AG04450 (cell line): ENCODE data around the gene ZNRF4. TPM values are rescaled to one million over a fixed set of nuclear protein-coding genes. Genes with fewer than 3 reads are reported as not detected.

ENCODE experiments used
- CTCF ChIA-PET: fragments of 300-600, 350-600 bp; formaldehyde crosslinking; extraction: SDS; loops from one replicate; lab custom pipeline; 2022; ENCODE audit warnings: antibody characterized with exemption, inconsistent platforms; lab: Charles Lee
- POLR2A ChIA-PET: fragments of 350-600 bp; formaldehyde crosslinking; extraction: SDS; loops from one replicate; lab custom pipeline; 2021; ENCODE audit warnings: antibody characterized with exemption, inconsistent platforms; lab: Yijun Ruan, JAX
- DNase-seq: peaks from one replicate; pipeline ENCODE4 v3.0.0-alpha.2; 2011; ENCODE audit warnings: low read depth, low spot score
- H3K27ac ChIP-seq: one replicate; pipeline ENCODE4 v1.5.1; 2012; ENCODE audit warnings: low read depth, low read length, control low read depth
- H3K27me3 ChIP-seq: one replicate; pipeline ENCODE4 v1.6.0; 2012; ENCODE audit warnings: low read length; ENCODE audit not compliant: control insufficient read depth, insufficient read depth
- H3K4me3 ChIP-seq: 2 replicates; pipeline ENCODE4 v1.5.1; 2011; ENCODE audit warnings: mild to moderate bottlenecking, low read depth, low read length, control low read depth
- H3K9me3 ChIP-seq: 2 replicates; pipeline ENCODE4 v1.5.1; 2012; ENCODE audit warnings: low read length; ENCODE audit not compliant: control insufficient read depth, insufficient read depth
- CTCF ChIP-seq: IDR thresholded peaks from 2 replicates; pipeline ENCODE4 v1.5.1; 2011; ENCODE audit warnings: low read depth, low read length, control low read depth, inconsistent platforms
- polyA plus RNA-seq: library from polyadenylated mRNA; depleted of rRNA; stranded (reverse); fragments of >200 nt; gene quantifications from 2 replicates; pipeline ENCODE4 v1.2.3, GENCODE V29; 2011

Gene ZNRF4
- polyA plus RNA-seq, 1 experiment: not detected

GRCh38 chr19:5418677-5419076 is 36.5 kb upstream of the ZNRF4 start:
- ChIA-PET CTCF (no interaction called here), POLR2A (no interaction called here)
- no peak for DNase-seq
- Histone ChIP-seq H3K4me3 (no peak overlapping the region), H3K27me3 (peaks cover 34% of the 10 kb centered on the region), H3K27ac (no peak overlapping the region), H3K9me3 (no peaks in the 10 kb centered on the region)
- TF ChIP-seq CTCF: no peak

- POLR2A ChIA-PET: no interaction called here
- no peak for TF ChIP-seq CTCF
- Histone ChIP-seq H3K27me3 (peaks cover 29% of the 10 kb centered on the region), H3K9me3 (no peaks in the 10 kb centered on the region), H3K4me3 (no peak overlapping the region), H3K27ac (no peak overlapping the region)
- CTCF ChIA-PET: no interaction called here
- no peak for DNase-seq
Observed at GRCh38 chr19:5420953-5421352, 34.3 kb upstream of the ZNRF4 start.

GRCh38 chr19:5423567-5424125 is 31.6 kb upstream of the ZNRF4 start:
- Histone ChIP-seq H3K27ac (no peak overlapping the region), H3K4me3 (no peak overlapping the region), H3K27me3 (peaks cover 23% of the 10 kb centered on the region), H3K9me3 (no peaks in the 10 kb centered on the region)
- TF ChIP-seq CTCF: no peak
- no peak for DNase-seq
- CTCF ChIA-PET: no interaction called here
- POLR2A ChIA-PET: no interaction called here

GRCh38 chr19:5424192-5424973 is 30.8 kb upstream of the ZNRF4 start:
- TF ChIP-seq CTCF: no peak
- CTCF ChIA-PET: interaction anchor here (0.5 kb wide), 1 partner anchor 17 kb away, joined by 7 read pairs; no protein-coding TSS in a partner anchor

GRCh38 chr19:5425260-5425659 is 30.0 kb upstream of the ZNRF4 start:
- CTCF ChIA-PET: interaction anchor here (0.5 kb wide), 1 partner anchor 16 kb away, joined by 7 read pairs; no protein-coding TSS in a partner anchor
- no peak for TF ChIP-seq CTCF

More at GRCh38 chr19:5424192-5424973, 30.8 kb upstream of the ZNRF4 start:
- no peak overlapping the region for H3K4me3 ChIP-seq
- H3K27me3 ChIP-seq: peaks cover 17% of the 10 kb centered on the region
- POLR2A ChIA-PET: no interaction called here
- no peak for DNase-seq
- no peaks in the 10 kb centered on the region for H3K9me3 ChIP-seq
- no peak overlapping the region for H3K27ac ChIP-seq

More at GRCh38 chr19:5425260-5425659, 30.0 kb upstream of the ZNRF4 start:
- Histone ChIP-seq H3K27me3 (peaks cover 17% of the 10 kb centered on the region), H3K9me3 (no peaks in the 10 kb centered on the region), H3K27ac (no peak overlapping the region), H3K4me3 (no peak overlapping the region)
- no peak for DNase-seq
- POLR2A ChIA-PET: no interaction called here
